Measurements from ENCODE around the gene MEF2D. TPM values are rescaled to one million over a fixed set of nuclear protein-coding genes. Genes with fewer than 3 reads are reported as not detected.

MEF2D gene
- total RNA-seq, 1 experiment from 2014 or later, result 33.5 TPM

DNA sequence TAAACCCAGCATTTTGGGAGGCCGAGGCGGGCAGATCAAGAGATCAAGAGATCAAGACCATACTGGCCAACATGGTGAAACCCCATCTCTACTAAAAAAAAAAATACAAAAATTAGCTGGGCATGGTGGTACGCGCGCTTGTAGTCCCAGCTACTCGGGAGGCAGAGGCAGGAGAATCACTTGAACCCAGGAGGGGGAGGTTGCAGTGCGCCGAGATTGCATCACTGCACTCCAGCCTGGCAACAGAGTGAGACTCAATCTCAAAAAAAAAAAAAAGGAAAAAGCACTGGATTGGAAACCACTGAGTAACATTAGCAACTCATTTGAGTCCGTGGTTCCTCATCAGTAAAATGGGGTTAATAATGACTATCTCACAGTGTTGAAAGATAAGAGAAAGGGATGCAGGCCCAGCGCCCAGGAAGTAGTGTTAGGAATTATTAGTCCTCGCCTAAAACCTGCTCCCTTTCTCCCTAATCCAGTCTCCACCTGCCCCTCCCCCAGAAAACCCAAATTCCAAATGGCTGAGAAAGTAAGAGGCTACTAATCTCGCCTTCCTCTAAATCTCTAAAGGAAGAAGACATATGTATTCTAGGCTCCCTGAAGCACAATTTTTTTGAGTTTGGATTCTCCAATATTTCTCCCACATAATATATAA, 82.0 kb downstream of the MEF2D start:
- no peak overlapping the region for H3K27ac ChIP-seq
- H3F3A ChIP-seq (ENCODE audit: insufficient read depth, low read depth), result peaks cover 9% of the 10 kb centered on the region; the same call in 1 of the 2 replicates
- no peak for DNase-seq
- ChIA-PET POLR2A (ENCODE audit: unreplicated experiment) (no interaction called here), CTCF (interaction anchor here (0.6 to 0.9 kb wide), 2 partner anchors 28 to 33 kb away, joined by 3 to 4 read pairs; no protein-coding TSS in a partner anchor)
- intact Hi-C loops (cut with micrococcal nuclease; ENCODE audit: unreplicated experiment), result no loop called here
- no peaks in the 10 kb centered on the region for H3K9me3 ChIP-seq (ENCODE audit: insufficient read depth, low read depth)
- peaks cover 21% of the 10 kb centered on the region for H3K36me3 ChIP-seq (ENCODE audit: low read depth)
- peak overlapping the region; percentile 80 for H3K4me2 ChIP-seq
- BruUV-seq (replicated peaks), result no TSS peak
- no peak overlapping the region for H2AFZ ChIP-seq
- H3K4me3 ChIP-seq, result no peak overlapping the region
- no peak for TF ChIP-seq EZH2 (IDR thresholded peaks at IDR 0.05; ENCODE audit: low read depth)
- TF ChIP-seq, protein P1, sequence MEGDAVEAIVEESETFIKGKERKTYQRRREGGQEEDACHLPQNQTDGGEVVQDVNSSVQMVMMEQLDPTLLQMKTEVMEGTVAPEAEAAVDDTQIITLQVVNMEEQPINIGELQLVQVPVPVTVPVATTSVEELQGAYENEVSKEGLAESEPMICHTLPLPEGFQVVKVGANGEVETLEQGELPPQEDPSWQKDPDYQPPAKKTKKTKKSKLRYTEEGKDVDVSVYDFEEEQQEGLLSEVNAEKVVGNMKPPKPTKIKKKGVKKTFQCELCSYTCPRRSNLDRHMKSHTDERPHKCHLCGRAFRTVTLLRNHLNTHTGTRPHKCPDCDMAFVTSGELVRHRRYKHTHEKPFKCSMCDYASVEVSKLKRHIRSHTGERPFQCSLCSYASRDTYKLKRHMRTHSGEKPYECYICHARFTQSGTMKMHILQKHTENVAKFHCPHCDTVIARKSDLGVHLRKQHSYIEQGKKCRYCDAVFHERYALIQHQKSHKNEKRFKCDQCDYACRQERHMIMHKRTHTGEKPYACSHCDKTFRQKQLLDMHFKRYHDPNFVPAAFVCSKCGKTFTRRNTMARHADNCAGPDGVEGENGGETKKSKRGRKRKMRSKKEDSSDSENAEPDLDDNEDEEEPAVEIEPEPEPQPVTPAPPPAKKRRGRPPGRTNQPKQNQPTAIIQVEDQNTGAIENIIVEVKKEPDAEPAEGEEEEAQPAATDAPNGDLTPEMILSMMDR (conservative IDR thresholded peaks at IDR 0.05), result no peak
- H3K9me2 ChIP-seq (ENCODE audit: insufficient read depth), result no peaks in the 10 kb centered on the region
- H3K27me3 ChIP-seq (ENCODE audit: insufficient read depth, low read depth), result no peaks in the 10 kb centered on the region
- peaks cover 35% of the 10 kb centered on the region for H3K79me2 ChIP-seq (ENCODE audit: low read depth)
- no peaks in the 10 kb centered on the region for H4K20me1 ChIP-seq (ENCODE audit: insufficient read depth)
- peaks cover 31% of the 10 kb centered on the region for H3K4me1 ChIP-seq (replicated peaks; ENCODE audit: insufficient read depth)

DNA sequence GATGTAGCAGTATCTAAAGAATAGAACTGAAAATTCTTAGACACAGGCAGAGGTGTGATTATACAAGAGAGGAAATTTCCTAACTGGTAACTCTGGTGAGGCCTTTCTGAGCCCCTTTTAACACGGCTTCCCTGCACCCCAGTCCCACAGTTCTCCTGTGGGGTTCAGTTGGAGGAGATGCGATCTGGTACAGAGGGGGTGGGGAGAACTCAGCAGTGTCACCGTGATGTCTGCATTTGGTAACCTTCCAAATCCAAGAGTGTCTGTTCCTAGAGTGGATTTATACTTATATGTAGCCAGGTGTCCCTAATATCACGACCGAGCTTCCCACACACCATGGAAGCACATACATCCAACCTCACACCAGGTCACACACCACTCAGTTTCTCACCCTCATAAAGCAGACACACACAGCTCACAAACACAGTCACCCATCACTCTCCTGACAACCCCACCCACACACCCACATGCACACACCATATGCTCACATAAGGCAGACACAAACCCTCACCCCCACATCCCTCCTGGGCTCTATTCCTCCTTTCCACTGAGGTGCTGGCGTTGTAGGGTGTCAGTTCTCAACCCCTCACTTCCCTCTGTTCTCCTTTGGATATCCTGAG, 83.1 kb downstream of the MEF2D start:
- H3F3A ChIP-seq (ENCODE audit: insufficient read depth, low read depth), result peaks cover 3% of the 10 kb centered on the region; the same call in 1 of the 2 replicates
- no peaks in the 10 kb centered on the region for H4K20me1 ChIP-seq (ENCODE audit: insufficient read depth)
- no peak overlapping the region for H2AFZ ChIP-seq
- H3K9me2 ChIP-seq (ENCODE audit: insufficient read depth), result no peaks in the 10 kb centered on the region
- H3K4me3 ChIP-seq, result no peak overlapping the region
- H3K27ac ChIP-seq, result no peak overlapping the region
- intact Hi-C loops (cut with micrococcal nuclease; ENCODE audit: unreplicated experiment), result no loop called here
- H3K27me3 ChIP-seq (ENCODE audit: insufficient read depth, low read depth), result no peaks in the 10 kb centered on the region
- ChIA-PET POLR2A (ENCODE audit: unreplicated experiment) (no interaction called here), CTCF (no interaction called here)
- H3K4me2 ChIP-seq, result peak overlapping the region; percentile 80; the same call in 1 of the 2 replicates
- no peak for DNase-seq
- no peak for TF ChIP-seq EZH2 (IDR thresholded peaks at IDR 0.05; ENCODE audit: low read depth)
- TF ChIP-seq, protein P1 (conservative IDR thresholded peaks at IDR 0.05), result no peak
- peaks cover 24% of the 10 kb centered on the region for H3K4me1 ChIP-seq (replicated peaks; ENCODE audit: insufficient read depth)
- no peaks in the 10 kb centered on the region for H3K9me3 ChIP-seq (ENCODE audit: insufficient read depth, low read depth)
- peaks cover 35% of the 10 kb centered on the region for H3K79me2 ChIP-seq (ENCODE audit: low read depth)
- BruUV-seq (replicated peaks), result no TSS peak
- peaks cover 24% of the 10 kb centered on the region for H3K36me3 ChIP-seq (ENCODE audit: low read depth)

DNA sequence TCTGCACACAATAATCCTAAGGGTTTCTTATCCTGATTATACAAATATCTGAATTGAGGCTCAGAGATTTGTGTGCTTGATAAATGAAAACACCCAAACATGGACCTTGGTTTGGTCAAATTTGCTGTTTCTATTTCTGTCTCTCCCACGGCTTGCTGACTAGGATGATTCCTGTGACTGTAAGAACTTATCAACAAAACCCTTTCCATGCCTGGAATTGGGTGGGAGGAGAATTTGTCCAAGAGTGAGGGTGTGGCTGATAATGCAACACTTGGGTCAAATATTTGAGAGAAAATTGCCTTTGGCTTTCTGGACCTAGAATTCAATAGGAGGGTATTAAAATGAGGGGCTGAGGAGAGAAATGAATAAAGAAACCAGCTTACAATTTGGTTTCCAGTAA, 83.6 kb downstream of the MEF2D start:
- POLR2A ChIA-PET (ENCODE audit: unreplicated experiment), result no interaction called here
- Histone ChIP-seq H4K20me1 (ENCODE audit: insufficient read depth) (no peaks in the 10 kb centered on the region), H3K9me3 (ENCODE audit: insufficient read depth, low read depth) (no peaks in the 10 kb centered on the region), H3K9me2 (ENCODE audit: insufficient read depth) (no peaks in the 10 kb centered on the region), H2AFZ (no peak overlapping the region), H3F3A (ENCODE audit: insufficient read depth, low read depth) (no peaks in the 10 kb centered on the region; the same call in 1 of the 2 replicates), H3K36me3 (ENCODE audit: low read depth) (peaks cover 25% of the 10 kb centered on the region), H3K27me3 (ENCODE audit: insufficient read depth, low read depth) (no peaks in the 10 kb centered on the region), H3K4me1 (replicated peaks; ENCODE audit: insufficient read depth) (peaks cover 19% of the 10 kb centered on the region), H3K79me2 (ENCODE audit: low read depth) (peaks cover 35% of the 10 kb centered on the region), H3K4me3 (no peak overlapping the region), H3K27ac (no peak overlapping the region), H3K4me2 (no peak overlapping the region)
- TF ChIP-seq, protein P1 (conservative IDR thresholded peaks at IDR 0.05), result no peak
- TF ChIP-seq EZH2 (IDR thresholded peaks at IDR 0.05; ENCODE audit: low read depth), result no peak
- no peak for DNase-seq
- no TSS peak for BruUV-seq (replicated peaks)
- intact Hi-C loops (cut with micrococcal nuclease; ENCODE audit: unreplicated experiment), result no loop called here
- CTCF ChIA-PET, result no interaction called here
